Effector memory CD8-positive, alpha-beta T cell (primary cell): Measurements from ENCODE around the gene ARHGAP22.

Experiments
- ATAC-seq: fragments of 150-1000 bp; cut with Tn5 transposase; replicated peaks from 2 replicates; pipeline ENCODE4 v1.10.0; 2021; ENCODE audit warnings: mild to moderate bottlenecking, moderate library complexity
- DNase-seq, 3 experiments: peaks; one replicate each; pipeline ENCODE4 v3.0.0; 2021
- H3K27ac Mint-ChIP-seq, 2 donors: one replicate each; pipeline ENCODE4 v1.8.0; 2022; ENCODE audit warnings: mild to moderate bottlenecking in 2 of 2, mixed read lengths in 2 of 2, moderate library complexity in 2 of 2
- H3K27me3 Mint-ChIP-seq, 2 donors: one replicate each; pipeline ENCODE4 v1.8.0; 2022; ENCODE audit warnings: mixed read lengths in 2 of 2
- H3K36me3 Mint-ChIP-seq: one replicate; pipeline ENCODE4 v1.8.0; 2022; ENCODE audit warnings: mild to moderate bottlenecking, moderate library complexity, mixed read lengths; ENCODE audit not compliant: insufficient read depth
- H3K4me1 Mint-ChIP-seq, 2 donors: one replicate each; pipeline ENCODE4 v1.8.0; 2022; ENCODE audit warnings: low read depth in 2 of 2, mixed read lengths in 2 of 2
- H3K4me3 Mint-ChIP-seq, 2 donors: one replicate each; pipeline ENCODE4 v1.8.0; 2022; ENCODE audit warnings: mild to moderate bottlenecking in 2 of 2, mixed read lengths in 2 of 2, moderate library complexity in 2 of 2
- H3K9me3 Mint-ChIP-seq, 2 donors: one replicate each; pipeline ENCODE4 v1.8.0; 2022; ENCODE audit warnings: mixed read lengths in 2 of 2

ARHGAP22 gene

GRCh38 chr10:48417374-48417773 is 187.5 kb downstream of the ARHGAP22 start:
- Mint-ChIP-seq H3K27me3 (no peaks in the 10 kb centered on the region), H3K4me3 (no peak overlapping the region), H3K4me1 (no peaks in the 10 kb centered on the region), H3K9me3 (peaks cover 2 to 8% of the 10 kb centered on the region in 2 donors), H3K36me3 (peaks cover 5% of the 10 kb centered on the region), H3K27ac (no peak overlapping the region)
- DNase-seq (no peak), ATAC-seq (no peak)

GRCh38 chr10:48416584-48417232 is 188.2 kb downstream of the ARHGAP22 start:
- H3K4me1 Mint-ChIP-seq: no peaks in the 10 kb centered on the region
- no peaks in the 10 kb centered on the region for H3K27me3 Mint-ChIP-seq
- H3K36me3 Mint-ChIP-seq: peaks cover 5% of the 10 kb centered on the region
- no peak for ATAC-seq
- no peak overlapping the region for H3K27ac Mint-ChIP-seq
- peaks cover 2 to 8% of the 10 kb centered on the region in 2 donors for H3K9me3 Mint-ChIP-seq
- no peak overlapping the region for H3K4me3 Mint-ChIP-seq
- DNase-seq: no peak

DNA sequence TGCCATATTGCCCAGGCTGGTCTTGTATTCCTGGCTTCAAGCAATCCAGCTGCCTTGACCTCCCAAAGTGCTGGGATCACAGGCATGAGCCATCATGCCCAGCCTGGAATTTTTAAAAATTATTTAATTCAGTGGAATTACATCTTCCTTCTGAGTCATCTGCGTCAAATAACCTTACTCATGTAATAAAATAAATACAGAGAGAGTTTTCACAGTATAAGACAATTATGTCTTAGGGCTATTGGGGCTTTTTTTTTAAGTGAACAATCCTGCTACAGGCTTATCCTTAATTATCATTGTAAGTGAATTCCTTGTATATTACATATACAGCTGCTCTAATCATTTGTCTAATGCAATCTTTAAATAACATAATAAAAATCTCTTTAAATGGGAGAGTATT is 190.1 kb downstream of the ARHGAP22 start:
- Mint-ChIP-seq H3K27ac (no peak overlapping the region), H3K4me1 (no peaks in the 10 kb centered on the region), H3K27me3 (no peaks in the 10 kb centered on the region), H3K36me3 (peaks cover 14% of the 10 kb centered on the region), H3K4me3 (no peak overlapping the region), H3K9me3 (peaks cover 2 to 8% of the 10 kb centered on the region in 2 donors)
- DNase-seq: no peak
- no peak for ATAC-seq

- ATAC-seq: no peak
- no peak overlapping the region for H3K4me3 Mint-ChIP-seq
- no peak for DNase-seq
- H3K27me3 Mint-ChIP-seq: no peaks in the 10 kb centered on the region
- no peak overlapping the region for H3K27ac Mint-ChIP-seq
- peaks cover 2 to 8% of the 10 kb centered on the region in 2 donors for H3K9me3 Mint-ChIP-seq
- H3K4me1 Mint-ChIP-seq: no peaks in the 10 kb centered on the region
- H3K36me3 Mint-ChIP-seq: peaks cover 15% of the 10 kb centered on the region
Observed at GRCh38 chr10:48414160-48414559, 190.7 kb downstream of the ARHGAP22 start.

- H3K4me1 Mint-ChIP-seq: no peaks in the 10 kb centered on the region
- no peak for ATAC-seq
Observed at GRCh38 chr10:48412933-48413332, 191.9 kb downstream of the ARHGAP22 start.

GRCh38 chr10:48412081-48412480 is 192.8 kb downstream of the ARHGAP22 start:
- Mint-ChIP-seq H3K27me3 (no peaks in the 10 kb centered on the region), H3K9me3 (peaks cover 2 to 8% of the 10 kb centered on the region in 2 donors), H3K36me3 (peaks cover 15% of the 10 kb centered on the region), H3K4me3 (no peak overlapping the region), H3K4me1 (no peaks in the 10 kb centered on the region), H3K27ac (no peak overlapping the region)
- DNase-seq: no peak
- ATAC-seq: no peak

More at GRCh38 chr10:48412933-48413332, 191.9 kb downstream of the ARHGAP22 start:
- Mint-ChIP-seq H3K4me3 (no peak overlapping the region), H3K27me3 (no peaks in the 10 kb centered on the region), H3K36me3 (peaks cover 15% of the 10 kb centered on the region), H3K27ac (no peak overlapping the region), H3K9me3 (peaks cover 2 to 8% of the 10 kb centered on the region in 2 donors)
- DNase-seq: no peak

DNA sequence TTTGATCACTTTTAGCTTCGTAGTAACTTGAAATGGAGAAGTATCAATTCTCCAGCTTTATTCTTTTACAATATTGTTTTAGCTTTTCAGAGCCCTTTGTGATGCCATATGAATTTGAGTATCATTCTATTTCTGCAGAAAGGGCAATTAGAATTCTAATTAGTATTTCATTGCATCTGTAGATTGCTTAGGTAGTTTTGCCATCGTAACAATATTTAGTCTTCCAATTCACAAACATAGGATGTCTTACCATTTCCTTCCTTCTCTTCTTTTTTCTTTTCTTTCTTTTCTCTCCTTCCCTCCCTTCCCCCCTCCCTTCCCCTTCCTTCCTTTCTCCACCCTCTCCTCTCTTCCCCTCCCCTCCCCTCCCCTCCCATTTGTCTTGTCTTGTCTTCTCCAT is 193.4 kb downstream of the ARHGAP22 start:
- no peaks in the 10 kb centered on the region for H3K4me1 Mint-ChIP-seq
- H3K9me3 Mint-ChIP-seq: peaks cover 2 to 8% of the 10 kb centered on the region in 2 donors
- no peak overlapping the region for H3K27ac Mint-ChIP-seq
- peaks cover 15% of the 10 kb centered on the region for H3K36me3 Mint-ChIP-seq
- H3K27me3 Mint-ChIP-seq: no peaks in the 10 kb centered on the region
- DNase-seq: no peak
- ATAC-seq: no peak
- H3K4me3 Mint-ChIP-seq: no peak overlapping the region

DNA sequence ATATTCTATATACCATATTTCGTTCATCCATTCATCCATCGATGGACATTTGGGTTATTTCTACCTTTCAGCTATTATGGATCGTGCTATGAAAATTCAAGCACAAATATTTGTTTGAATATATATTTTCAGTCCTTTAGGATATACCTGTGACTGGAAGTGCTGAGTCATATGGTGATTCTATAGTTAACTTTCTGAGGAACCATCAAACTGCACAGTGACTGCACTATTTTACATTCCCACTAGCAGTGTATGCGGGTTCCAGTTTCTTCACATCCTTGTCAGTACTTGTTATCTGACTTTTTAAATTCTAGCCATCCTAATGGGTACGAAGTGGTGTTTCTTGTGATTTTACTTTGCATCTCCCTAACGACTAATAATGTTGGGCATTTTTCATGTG is 194.4 kb downstream of the ARHGAP22 start:
- Mint-ChIP-seq H3K9me3 (peaks cover 2 to 8% of the 10 kb centered on the region in 2 donors), H3K4me3 (no peak overlapping the region), H3K27me3 (no peaks in the 10 kb centered on the region), H3K36me3 (peaks cover 15% of the 10 kb centered on the region), H3K27ac (no peak overlapping the region), H3K4me1 (peaks cover 0 to 3% of the 10 kb centered on the region in 2 donors)
- DNase-seq: no peak
- ATAC-seq: no peak

DNA sequence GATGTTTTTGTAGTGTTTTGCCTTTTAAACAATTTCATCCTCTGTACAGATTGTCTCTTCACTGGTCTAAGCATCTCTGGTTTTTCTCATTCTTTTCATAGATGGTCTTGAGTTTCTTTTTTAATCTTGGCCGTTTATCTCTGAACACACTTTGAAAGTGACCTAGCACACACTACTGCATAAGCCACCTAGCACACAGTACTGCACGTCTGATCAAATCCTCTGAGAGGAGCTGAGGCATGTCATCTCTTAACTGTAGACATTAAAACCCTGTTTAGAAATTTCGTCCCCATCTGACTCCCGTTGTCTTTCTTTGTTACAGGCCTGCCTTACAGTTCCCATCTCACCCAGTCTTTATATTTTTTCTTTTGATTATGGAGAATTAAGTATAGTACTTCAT is 198.2 kb downstream of the ARHGAP22 start:
- Mint-ChIP-seq H3K27me3 (no peaks in the 10 kb centered on the region), H3K36me3 (peaks cover 14% of the 10 kb centered on the region), H3K4me3 (no peak overlapping the region), H3K9me3 (no peaks in the 10 kb centered on the region), H3K4me1 (peaks cover 0 to 3% of the 10 kb centered on the region in 2 donors), H3K27ac (no peak overlapping the region)
- ATAC-seq: no peak
- no peak for DNase-seq

DNA sequence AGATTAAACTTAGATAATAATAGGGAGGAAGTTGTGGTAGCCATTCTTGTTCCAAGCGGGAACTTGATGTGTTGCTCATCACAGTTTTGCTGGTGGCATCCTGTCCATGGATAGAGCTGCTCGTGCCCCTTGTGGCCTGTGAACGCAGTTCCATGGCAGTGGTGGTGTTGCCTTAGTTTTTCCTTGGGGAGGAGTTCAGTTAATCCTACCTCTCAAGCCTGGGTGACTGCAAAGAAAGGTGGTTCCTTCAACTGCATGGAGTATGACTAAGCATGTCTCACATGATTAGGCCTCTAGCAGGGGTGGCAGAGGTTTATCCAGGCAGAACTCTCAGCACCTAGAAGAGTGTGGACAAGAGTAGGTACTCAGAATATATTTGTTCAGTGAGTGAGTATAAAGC is 198.7 kb downstream of the ARHGAP22 start:
- Mint-ChIP-seq H3K36me3 (peaks cover 14% of the 10 kb centered on the region), H3K4me3 (no peak overlapping the region), H3K4me1 (peaks cover 0 to 3% of the 10 kb centered on the region in 2 donors), H3K9me3 (no peaks in the 10 kb centered on the region), H3K27me3 (no peaks in the 10 kb centered on the region), H3K27ac (peak overlapping the region in 1 of 2 donors; percentile 45)
- DNase-seq: no peak
- ATAC-seq: no peak

DNA sequence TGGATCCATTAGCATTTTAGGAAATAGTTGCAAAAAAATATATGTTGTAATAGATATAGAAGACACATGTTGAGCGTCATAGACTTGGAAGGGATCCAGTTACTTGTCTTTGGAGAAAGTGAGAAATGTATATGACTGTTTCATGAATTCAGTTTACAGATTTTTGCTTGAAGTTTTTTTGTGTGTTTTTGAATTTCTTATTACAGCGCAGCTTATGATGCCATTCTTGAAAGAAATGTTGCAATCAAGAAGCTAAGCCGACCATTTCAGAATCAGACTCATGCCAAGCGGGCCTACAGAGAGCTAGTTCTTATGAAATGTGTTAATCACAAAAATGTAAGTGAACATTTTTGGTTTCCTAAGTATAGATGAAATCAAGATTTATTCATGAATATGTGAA is 200.2 kb downstream of the ARHGAP22 start:
- DNase-seq: no peak
- no peak overlapping the region for H3K27ac Mint-ChIP-seq

DNA sequence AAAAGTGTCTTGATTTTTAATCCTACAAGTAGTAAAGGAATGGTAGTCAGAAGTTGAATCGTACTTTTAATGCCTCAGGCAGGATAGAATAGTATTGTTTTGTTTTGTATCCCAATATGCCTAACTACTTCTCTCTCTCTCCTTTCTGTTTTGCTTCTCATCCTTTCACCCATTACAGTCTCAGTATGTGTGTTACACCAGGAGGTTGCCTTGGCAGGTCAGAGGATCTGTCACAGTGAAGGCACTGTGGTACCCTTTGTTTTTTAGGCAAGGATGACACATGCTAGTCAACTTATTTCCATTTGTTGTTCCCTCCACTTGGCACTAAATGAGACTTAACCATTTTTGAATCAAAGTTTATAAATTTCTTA is 204.0 kb downstream of the ARHGAP22 start:
- no peak for ATAC-seq
- DNase-seq: no peak
- no peak overlapping the region for H3K27ac Mint-ChIP-seq
- H3K27me3 Mint-ChIP-seq: no peaks in the 10 kb centered on the region
- H3K9me3 Mint-ChIP-seq: no peaks in the 10 kb centered on the region
- H3K4me1 Mint-ChIP-seq: peaks cover 19 to 22% of the 10 kb centered on the region in 2 donors
- H3K4me3 Mint-ChIP-seq: no peak overlapping the region
- H3K36me3 Mint-ChIP-seq: peaks cover 3% of the 10 kb centered on the region

More for the DNA sequence above, 200.2 kb downstream of the ARHGAP22 start:
- Mint-ChIP-seq H3K4me3 (no peak overlapping the region), H3K4me1 (peaks cover 9 to 14% of the 10 kb centered on the region in 2 donors), H3K27me3 (no peaks in the 10 kb centered on the region), H3K36me3 (peaks cover 3% of the 10 kb centered on the region), H3K9me3 (no peaks in the 10 kb centered on the region)
- no peak for ATAC-seq

- no peak for ATAC-seq
- Mint-ChIP-seq H3K4me1 (peaks cover 17 to 25% of the 10 kb centered on the region in 2 donors), H3K27ac (peak overlapping the region in 1 of 2 donors; percentile 31), H3K4me3 (no peak overlapping the region), H3K27me3 (no peaks in the 10 kb centered on the region), H3K9me3 (no peaks in the 10 kb centered on the region), H3K36me3 (peaks cover 3% of the 10 kb centered on the region)
- no peak for DNase-seq
Observed at GRCh38 chr10:48400129-48400849, 204.6 kb downstream of the ARHGAP22 start.

DNA sequence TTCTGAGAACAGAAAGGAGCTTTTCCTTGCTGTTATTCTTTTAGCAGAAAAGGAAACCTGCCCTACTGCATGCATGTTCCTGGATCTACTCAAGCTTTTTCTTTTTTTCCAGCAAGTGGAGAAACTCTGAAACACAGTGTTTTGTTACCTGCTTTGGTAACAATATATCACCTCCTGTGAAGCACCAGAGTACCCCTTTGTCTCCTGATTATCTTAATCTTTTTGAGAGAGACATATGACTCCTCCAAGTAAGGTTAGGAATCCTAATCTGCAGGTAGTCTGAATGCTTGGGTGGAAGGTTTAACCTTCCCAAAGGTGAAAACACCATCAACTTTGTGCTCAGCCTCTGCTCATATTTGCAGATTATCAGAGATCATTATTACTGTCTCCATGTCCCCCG is 205.3 kb downstream of the ARHGAP22 start:
- ATAC-seq (no peak), DNase-seq (no peak)
- H3K4me3 Mint-ChIP-seq: no peak overlapping the region
- H3K27me3 Mint-ChIP-seq: no peaks in the 10 kb centered on the region
- peaks cover 17 to 25% of the 10 kb centered on the region in 2 donors for H3K4me1 Mint-ChIP-seq
- H3K9me3 Mint-ChIP-seq: no peaks in the 10 kb centered on the region
- H3K36me3 Mint-ChIP-seq: peaks cover 3% of the 10 kb centered on the region
- peak overlapping the region in 1 of 2 donors; percentile 31 for H3K27ac Mint-ChIP-seq
